Esophagus muscularis mucosa (tissue), 4 donors: Measurements from ENCODE around the gene ZNF629. TPM values are rescaled to one million over a fixed set of nuclear protein-coding genes. Genes with fewer than 3 reads are reported as not detected.
"Not testable (repeated sequence)": the region's sequence is repeated elsewhere in the genome, so short reads cannot be mapped to it uniquely, and the experiment has no call there.

Source experiments
- DNase-seq: peaks from one replicate; pipeline ENCODE4 v3.0.0-alpha.2; 2017; ENCODE audit errors: extremely low spot score
- H3K27ac ChIP-seq, 4 donors: fragments of 200-600 bp; sonication (generic); replicated peaks in 1 of 4; 1 replicate in 3 of 4; 2 replicates in 1 of 4; pipeline ENCODE4 v1.5.1; 2016 to 2019; ENCODE audit warnings: mild to moderate bottlenecking in 1 of 4
- H3K27me3 ChIP-seq, 4 donors: fragments of 200-600 bp; sonication (generic); one replicate each; pipeline versions ENCODE4 v1.5.1 to v1.6.0; 2016 to 2019
- H3K36me3 ChIP-seq, 4 donors: fragments of 200-600 bp; sonication (generic); one replicate each; pipeline ENCODE4 v1.5.1; 2016 to 2019
- H3K4me1 ChIP-seq, 4 donors: fragments of 200-600 bp; sonication (generic); one replicate each; pipeline ENCODE4 v1.5.1; 2016 to 2019
- H3K4me3 ChIP-seq, 4 donors: fragments of 200-600 bp; sonication (generic); 1 replicate in 2 of 4; 2 replicates in 2 of 4; pipeline ENCODE4 v1.5.1; 2016 to 2019; ENCODE audit warnings: mild to moderate bottlenecking in 4 of 4, moderate library complexity in 1 of 4
- H3K9me3 ChIP-seq, 4 donors: fragments of 200-600 bp; sonication (generic); 1 replicate in 3 of 4; 2 replicates in 1 of 4; pipeline ENCODE4 v1.5.1; 2016 to 2019
- CTCF ChIP-seq, 3 experiments: fragments of 200-600 bp in 2 of 3; fragments of 450-650 bp in 1 of 3; sonication (generic) in 2 of 3; IDR thresholded peaks; one replicate each; pipeline ENCODE4 v1.5.1; 2017 to 2019; ENCODE audit warnings: antibody characterized with exemption in 3 of 3, mild to moderate bottlenecking in 2 of 3, moderate library complexity in 1 of 3
- EP300 ChIP-seq: sonication (generic); formaldehyde crosslinking; IDR thresholded peaks from one replicate; pipeline ENCODE4 v1.6.1; 2017; ENCODE audit warnings: antibody characterized with exemption
- POLR2A ChIP-seq: fragments of 450-650 bp; IDR thresholded peaks from one replicate; pipeline ENCODE4 v1.6.1; 2017; ENCODE audit warnings: antibody characterized with exemption, moderate library complexity, mild to moderate bottlenecking, low read depth
- POLR2AphosphoS5 ChIP-seq, 2 donors: sonication (generic); formaldehyde crosslinking; IDR thresholded peaks; one replicate each; pipeline ENCODE4 v1.6.1; 2017; ENCODE audit warnings: antibody characterized with exemption in 2 of 2
- WGBS: methylation state at CpG from one replicate; pipeline ENCODE4 v1.1.5; 2018; 5-methylcytosine and 5-hydroxymethylcytosine counted together
- intact Hi-C: fragments of 100-400 bp; cut with DNase I; formaldehyde crosslinking; loops from one replicate; pipeline ENCODE4 v1.15.1; 2023
- total RNA-seq, 4 donors: library from RNA; depleted of rRNA; stranded (reverse); fragments of >200 nt; gene quantifications; one replicate each; pipeline versions ENCODE4 v1.1.0 to v1.2.1, GENCODE V29; 2016

ZNF629 gene
- total RNA-seq, 4 donors from 2014 or later, result 10.4 to 17.1 (median 15.4) TPM

- Histone ChIP-seq H3K27ac (no peak overlapping the region), H3K4me1 (no peaks in the 10 kb centered on the region), H3K36me3 (no peaks in the 10 kb centered on the region), H3K9me3 (no peaks in the 10 kb centered on the region), H3K4me3 (no peak overlapping the region), H3K27me3 (no peaks in the 10 kb centered on the region)
- DNase-seq, result no peak
- TF ChIP-seq EP300 (no peak), CTCF (IDR thresholded peaks at IDR 0.05) (no peak), POLR2AphosphoS5 (IDR thresholded peaks at IDR 0.05) (no peak), POLR2A (no peak)
- intact Hi-C loops, result no loop called here
- 86% methylated on average over 17 of the region's 17 CpGs for WGBS
Measured at GRCh38 chr16:30821891-30822290, 34.9 kb upstream of the ZNF629 start.

- H3K27me3 ChIP-seq, H3K27ac ChIP-seq, intact Hi-C loops, H3K4me3 ChIP-seq, DNase-seq, H3K36me3 ChIP-seq, H3K9me3 ChIP-seq, H3K4me1 ChIP-seq: not testable (repeated sequence)
- WGBS, result 88% methylated on average over 9 of the region's 9 CpGs
Measured at GRCh38 chr16:30821441-30821840, 34.4 kb upstream of the ZNF629 start.

- H3K4me1 ChIP-seq, result no peaks in the 10 kb centered on the region
- no peaks in the 10 kb centered on the region for H3K9me3 ChIP-seq
- no peak for TF ChIP-seq EP300
- no peak for TF ChIP-seq POLR2A
- TF ChIP-seq CTCF (IDR thresholded peaks at IDR 0.05), result no peak
- TF ChIP-seq POLR2AphosphoS5 (IDR thresholded peaks at IDR 0.05), result no peak
- intact Hi-C loops, result no loop called here
- H3K36me3 ChIP-seq, result no peaks in the 10 kb centered on the region
- WGBS, result 86% methylated on average over 27 of the region's 34 CpGs
- H3K27ac ChIP-seq, result no peak overlapping the region
- H3K4me3 ChIP-seq, result no peak overlapping the region
- DNase-seq, result no peak
- no peaks in the 10 kb centered on the region for H3K27me3 ChIP-seq
Measured at GRCh38 chr16:30820952-30821421, 34.0 kb upstream of the ZNF629 start.

GRCh38 chr16:30816769-30817168 lies 29.8 kb upstream of the ZNF629 start:
- Histone ChIP-seq H3K27me3 (no peaks in the 10 kb centered on the region), H3K36me3 (no peaks in the 10 kb centered on the region), H3K27ac (no peak overlapping the region), H3K4me3 (no peak overlapping the region), H3K9me3 (no peaks in the 10 kb centered on the region), H3K4me1 (peaks cover 9 to 16% (median 13%) of the 10 kb centered on the region in 4 donors)
- WGBS, result 55% methylated on average over 2 of the region's 2 CpGs
- TF ChIP-seq CTCF (IDR thresholded peaks at IDR 0.05), result no peak
- no peak for TF ChIP-seq POLR2A
- TF ChIP-seq POLR2AphosphoS5 (IDR thresholded peaks at IDR 0.05), result no peak
- TF ChIP-seq EP300, result no peak
- no peak for DNase-seq
- intact Hi-C loops, result no loop called here

GRCh38 chr16:30813821-30814189 lies 26.8 kb upstream of the ZNF629 start:
- Histone ChIP-seq H3K9me3 (no peaks in the 10 kb centered on the region), H3K27ac (peak overlapping the region; percentile 75 to 84 (median 78)), H3K36me3 (no peaks in the 10 kb centered on the region), H3K4me1 (peaks cover 9 to 16% (median 13%) of the 10 kb centered on the region in 4 donors), H3K4me3 (peak overlapping the region; percentile 52 to 59 (median 55)), H3K27me3 (no peaks in the 10 kb centered on the region)
- WGBS, result 92% methylated on average over 3 of the region's 3 CpGs
- no peak for DNase-seq
- TF ChIP-seq POLR2A (no peak), EP300 (no peak), POLR2AphosphoS5 (IDR thresholded peaks at IDR 0.05) (no peak), CTCF (IDR thresholded peaks at IDR 0.05) (no peak)
- intact Hi-C loops, result no loop called here

GRCh38 chr16:30809675-30810074 lies 22.7 kb upstream of the ZNF629 start:
- H3K4me3 ChIP-seq, H3K27ac ChIP-seq, H3K9me3 ChIP-seq, H3K36me3 ChIP-seq, H3K27me3 ChIP-seq, DNase-seq, intact Hi-C loops: not testable (repeated sequence)
- WGBS, result 89% methylated on average over 5 of the region's 5 CpGs
- peaks cover 19 to 34% (median 33%) of the 10 kb centered on the region in 4 donors for H3K4me1 ChIP-seq

GRCh38 chr16:30808890-30809426 lies 22.0 kb upstream of the ZNF629 start:
- peaks cover 18 to 31% (median 28%) of the 10 kb centered on the region in 4 donors for H3K4me1 ChIP-seq
- H3K27me3 ChIP-seq, H3K9me3 ChIP-seq, H3K36me3 ChIP-seq, H3K27ac ChIP-seq, intact Hi-C loops, H3K4me3 ChIP-seq, DNase-seq: not testable (repeated sequence)
- 74% methylated on average over 5 of the region's 5 CpGs for WGBS
